T47D (cell line): ENCODE results near the gene RDH8.
A peak's percentile ranks its signal among the peaks of the same experiment; 100 is the strongest.

Experiments
- DNase-seq, 2 experiments: peaks; one replicate each; pipeline versions ENCODE4 v3.0.0 to v3.0.0-alpha.2; 2011 to 2012; ENCODE audit warnings: low read depth in 1 of 2, low spot score in 1 of 2
- JUND ChIP-seq: IDR thresholded peaks from 2 replicates; pipeline ENCODE4 v1.6.1; 2012; ENCODE audit warnings: low read depth
- in situ Hi-C: cut with HindIII; loops from 2 replicates; pipeline ENCODE4 v1.10.0; 2016; ENCODE audit warnings: low sequenced_read_pairs, low pct_unique_long_range_greater_than_20kb

The RDH8 gene

GRCh38 chr19:9991425-9992191, 21.7 kb upstream of the RDH8 start:
- DNase-seq, result no peak
- in situ Hi-C loops, result no loop called here
- no peak for TF ChIP-seq JUND

DNA sequence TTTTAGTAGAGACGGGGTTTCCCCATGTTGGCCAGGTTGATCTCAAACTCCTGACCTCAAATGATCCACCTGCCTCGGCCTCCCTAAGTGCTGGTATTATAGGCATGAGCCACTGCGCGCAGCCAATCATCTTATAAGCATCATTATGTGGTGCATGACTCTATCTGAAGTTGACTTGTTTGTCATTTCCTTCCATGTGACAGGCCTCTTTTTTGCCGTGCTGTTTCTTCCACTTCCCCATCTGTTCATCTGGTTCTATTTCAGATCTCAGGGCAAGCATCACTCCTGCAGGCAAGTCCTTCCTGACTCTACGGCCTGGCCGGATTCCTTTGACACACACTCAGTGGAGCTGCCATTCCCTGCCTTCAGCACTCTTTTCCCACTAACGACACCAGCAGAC, 18.2 kb upstream of the RDH8 start:
- in situ Hi-C loops, result no loop called here
- no peak for DNase-seq
- TF ChIP-seq JUND, result no peak

GRCh38 chr19:9995999-9996398, 17.3 kb upstream of the RDH8 start:
- no peak for TF ChIP-seq JUND
- DNase-seq, result no peak
- in situ Hi-C loops, result no loop called here

DNA sequence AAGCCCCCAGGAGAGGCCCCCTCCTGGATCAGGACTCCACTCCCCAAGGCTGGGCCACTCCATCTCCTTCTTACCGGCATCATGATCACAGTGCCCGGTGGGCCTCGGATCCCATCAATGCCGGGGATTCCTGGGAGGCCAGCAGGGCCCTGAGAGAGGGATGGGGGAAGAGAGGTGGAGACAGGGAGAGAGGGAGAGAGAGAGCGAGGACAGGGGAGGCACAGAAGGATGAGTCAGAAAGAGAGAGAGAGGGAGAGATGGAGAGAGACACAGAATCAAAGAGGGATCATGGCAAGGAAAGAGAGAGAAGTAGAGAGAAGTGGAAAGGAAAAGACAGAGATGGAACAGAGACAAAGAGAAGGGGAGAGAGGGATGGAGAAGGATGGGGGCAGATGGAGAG, 16.7 kb upstream of the RDH8 start:
- in situ Hi-C loops, result no loop called here
- no peak for TF ChIP-seq JUND
- no peak for DNase-seq

GRCh38 chr19:10000171-10000826, 13.0 kb upstream of the RDH8 start:
- peak; percentile 51 to 60 for DNase-seq
- TF ChIP-seq JUND, result no peak
- in situ Hi-C loops, result no loop called here

DNA sequence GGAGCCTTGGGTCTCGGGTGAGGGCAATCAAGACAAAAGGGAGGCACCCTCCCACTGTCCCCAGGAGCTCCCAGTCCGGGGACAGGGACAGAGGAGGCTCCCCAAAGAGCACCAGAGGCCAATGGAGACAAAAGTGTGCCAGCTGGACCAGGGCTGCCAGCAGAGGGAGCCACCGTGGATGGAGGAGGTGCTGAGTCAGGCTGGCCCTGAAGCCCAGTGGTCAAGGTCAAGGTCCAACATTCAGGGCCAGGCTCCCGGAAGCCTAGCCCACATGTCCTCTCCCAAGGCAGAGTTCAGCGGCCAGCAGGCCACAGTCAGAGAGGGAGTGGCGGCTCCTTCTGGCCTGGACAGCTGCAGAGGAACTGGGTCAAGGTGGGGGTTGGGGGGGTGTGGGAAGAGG, 11.4 kb upstream of the RDH8 start:
- in situ Hi-C loops, result no loop called here
- TF ChIP-seq JUND, result no peak
- DNase-seq, result peak in 1 of 2 experiments; percentile 17

DNA sequence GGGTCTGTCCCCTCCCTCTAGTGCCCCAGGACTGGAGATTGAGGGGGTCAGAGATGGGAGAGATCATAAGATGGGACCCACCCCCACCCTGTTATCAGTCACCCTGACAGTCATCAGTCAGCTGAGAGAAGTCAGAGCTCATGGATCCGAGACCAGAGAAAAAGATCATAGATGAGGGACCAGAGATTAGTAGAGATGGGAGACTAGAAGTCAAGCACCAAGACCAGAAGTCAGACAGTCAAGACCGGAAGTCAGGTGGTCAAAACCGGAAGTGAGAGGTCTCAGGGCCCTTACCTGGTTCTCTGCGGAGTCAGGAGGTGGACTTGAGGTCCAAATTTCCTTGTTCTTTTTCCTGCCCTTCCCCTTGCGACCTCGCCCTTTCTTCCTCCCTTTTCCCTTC, 10.0 kb upstream of the RDH8 start:
- no peak for DNase-seq
- no peak for TF ChIP-seq JUND
- in situ Hi-C loops, result no loop called here

GRCh38 chr19:10004617-10005016, 8.7 kb upstream of the RDH8 start:
- in situ Hi-C loops, result no loop called here
- no peak for TF ChIP-seq JUND

GRCh38 chr19:10005632-10006334, 7.5 kb upstream of the RDH8 start:
- TF ChIP-seq JUND, result no peak
- no peak for DNase-seq
- in situ Hi-C loops, result no loop called here

More at GRCh38 chr19:10004617-10005016, 8.7 kb upstream of the RDH8 start:
- no peak for DNase-seq

GRCh38 chr19:10006335-10006708, 7.0 kb upstream of the RDH8 start:
- in situ Hi-C loops, result no loop called here
- DNase-seq, result no peak
- no peak for TF ChIP-seq JUND

GRCh38 chr19:10006752-10007323, 6.4 kb upstream of the RDH8 start:
- DNase-seq, result no peak
- in situ Hi-C loops, result no loop called here
- TF ChIP-seq JUND, result no peak

GRCh38 chr19:10007371-10008183, 5.7 kb upstream of the RDH8 start:
- in situ Hi-C loops, result no loop called here

More at GRCh38 chr19:10007371-10008183, 5.7 kb upstream of the RDH8 start:
- no peak for TF ChIP-seq JUND
- DNase-seq, result no peak
